HepG2 (cell line): ENCODE measurements around the gene GABBR2. TPM values are rescaled to one million over a fixed set of nuclear protein-coding genes. Genes with fewer than 3 reads are reported as not detected.

ENCODE experiments used
- ATAC-seq: fragments of 200-7000 bp; cut with Tn5 transposase; 3 replicates; pipeline ENCODE4 v1.9.1; 2020; ENCODE audit warnings: mild to moderate bottlenecking, moderate library complexity
- BruUV-seq: library from RNA; stranded (reverse); fragments of 400-500 nt; replicated peaks from 2 replicates; lab custom pipeline; 2021; lab: Mats Ljungman, UMichigan
- CTCF ChIA-PET: fragments of 300-600 bp; formaldehyde crosslinking; extraction: SDS; loops from one replicate; lab custom pipeline; 2021; ENCODE audit warnings: low total read pairs, inconsistent platforms, low intra/inter-chr PET ratio; lab: Yijun Ruan, JAX
- POLR2A ChIA-PET: fragments of 350-600 bp; sonication (Branson Sonifier 250); formaldehyde crosslinking; loops from one replicate; lab custom pipeline; 2020; ENCODE audit warnings: antibody characterized with exemption, inconsistent platforms; lab: Yijun Ruan, JAX
- DNase-seq: peaks from one replicate; pipeline ENCODE4 v3.0.0-alpha.2; 2015; ENCODE audit warnings: low spot score
- FAIRE-seq: peaks from 3 replicates; lab custom pipeline; 2011; peaks lifted over from hg19 to GRCh38; lab: Jason Lieb, UNC
- H2AFZ ChIP-seq: one replicate; pipeline ENCODE4 v1.6.1; 2011; ENCODE audit warnings: low read length, inconsistent platforms
- H3K27ac ChIP-seq: fragments of 300-600 bp; 3 replicates; pipeline ENCODE4 v1.8.0; 2011; ENCODE audit warnings: mixed run types, mild to moderate bottlenecking, mixed read lengths, low read length, inconsistent platforms; ENCODE audit not compliant: insufficient read depth; ENCODE audit errors: extremely low read length
- H3K27me3 ChIP-seq, 2 experiments: fragments of 200-600 bp in 1 of 2; 2 replicates in 1 of 2; 3 replicates in 1 of 2; pipeline versions ENCODE4 v1.6.0 to v1.8.0; 2011; ENCODE audit warnings: low read length in 2 of 2, mild to moderate bottlenecking in 2 of 2, moderate library complexity in 2 of 2, inconsistent platforms in 1 of 2; ENCODE audit not compliant: insufficient read depth in 2 of 2, control insufficient read depth in 1 of 2
- H3K36me3 ChIP-seq, 2 experiments: fragments of 200-600 bp in 1 of 2; replicated peaks in 1 of 2; 2 replicates in 1 of 2; 3 replicates in 1 of 2; pipeline versions ENCODE4 v1.5.1 to v1.8.0; 2011; ENCODE audit warnings: low read length in 2 of 2, inconsistent platforms in 1 of 2; ENCODE audit not compliant: insufficient read depth in 2 of 2, control insufficient read depth in 1 of 2
- H3K4me1 ChIP-seq: 2 replicates; pipeline ENCODE4 v1.5.1; 2012; ENCODE audit warnings: low read length, inconsistent platforms; ENCODE audit not compliant: insufficient read depth
- H3K4me2 ChIP-seq: 2 replicates; pipeline ENCODE4 v1.6.0; 2011; ENCODE audit warnings: low read depth, low read length, inconsistent platforms
- H3K4me3 ChIP-seq, 3 experiments: fragments of 200-600 bp in 1 of 3; sonication (generic), shearing (Covaris generic) in 1 of 3; replicated peaks in 1 of 3; 2 replicates each; pipeline ENCODE4 v1.5.1; 2011 to 2016; ENCODE audit warnings: low read length in 3 of 3, inconsistent platforms in 2 of 3, low read depth in 2 of 3, mild to moderate bottlenecking in 2 of 3, control low read depth in 1 of 3, mixed read lengths in 1 of 3; ENCODE audit not compliant: insufficient read depth in 1 of 3
- H3K79me2 ChIP-seq: one replicate; pipeline ENCODE4 v1.6.1; 2011; ENCODE audit warnings: low read length, inconsistent platforms; ENCODE audit not compliant: insufficient read depth
- H3K9ac ChIP-seq: 2 replicates; pipeline ENCODE4 v1.6.0; 2011; ENCODE audit warnings: mild to moderate bottlenecking, low read depth, low read length, inconsistent platforms; ENCODE audit not compliant: insufficient read depth
- H3K9me3 ChIP-seq: 2 replicates; pipeline ENCODE4 v1.5.1; 2012; ENCODE audit warnings: mild to moderate bottlenecking, low read length
- H4K20me1 ChIP-seq: 2 replicates; pipeline ENCODE4 v1.6.0; 2011; ENCODE audit warnings: inconsistent platforms, mild to moderate bottlenecking, low read length, moderate library complexity; ENCODE audit not compliant: insufficient read depth
- ARHGAP35 ChIP-seq: sonication (generic); formaldehyde crosslinking; IDR thresholded peaks from 2 replicates; pipeline ENCODE4 v1.9.0; 2022; ENCODE audit warnings: mild to moderate bottlenecking, inconsistent platforms, moderate library complexity, missing genetic modification reagents, borderline replicate concordance
- BRF2 ChIP-seq: sonication (generic); formaldehyde crosslinking; IDR thresholded peaks from 2 replicates; pipeline ENCODE4 v1.8.1; 2022; ENCODE audit warnings: mild to moderate bottlenecking, missing genetic modification reagents
- CEBPB ChIP-seq: IDR thresholded peaks from 2 replicates; pipeline ENCODE4 v1.6.1; 2011; ENCODE audit warnings: low read depth, low read length, improper control_type of control experiment, borderline replicate concordance
- CEBPZ ChIP-seq: IDR thresholded peaks from 2 replicates; pipeline ENCODE4 v1.6.1; 2012; ENCODE audit warnings: low read length, improper control_type of control experiment
- DPF2 ChIP-seq: sonication (generic); formaldehyde crosslinking; IDR thresholded peaks from 2 replicates; pipeline ENCODE4 v1.4.0; 2020; ENCODE audit warnings: mild to moderate bottlenecking, low read depth, missing genetic modification reagents, borderline replicate concordance
- GABPB1 ChIP-seq: IDR thresholded peaks from 2 replicates; pipeline ENCODE4 v1.6.1; 2016; ENCODE audit warnings: mild to moderate bottlenecking, missing genetic modification reagents, moderate library complexity, missing compliant biosample characterization
- JARID2 ChIP-seq: sonication (generic); formaldehyde crosslinking; IDR thresholded peaks from 2 replicates; pipeline ENCODE4 v1.8.1; 2023; ENCODE audit warnings: missing genetic modification reagents, inconsistent platforms; ENCODE audit not compliant: insufficient replicate concordance
- MATR3 ChIP-seq: sonication (generic); formaldehyde crosslinking; IDR thresholded peaks from 2 replicates; pipeline ENCODE4 v1.4.0; 2020; ENCODE audit warnings: missing genetic modification reagents
- MYNN ChIP-seq: sonication (generic); formaldehyde crosslinking; IDR thresholded peaks from 2 replicates; pipeline ENCODE4 v1.4.0; 2020; ENCODE audit warnings: mild to moderate bottlenecking, low read depth, missing genetic modification reagents
- SP140L ChIP-seq: sonication (generic); formaldehyde crosslinking; IDR thresholded peaks from 2 replicates; pipeline ENCODE4 v1.4.0; 2020; ENCODE audit warnings: missing genetic modification reagents, borderline replicate concordance
- TSC22D2 ChIP-seq: sonication (generic); formaldehyde crosslinking; IDR thresholded peaks from 2 replicates; pipeline ENCODE4 v1.5.1; 2020; ENCODE audit warnings: missing genetic modification reagents, mild to moderate bottlenecking, borderline replicate concordance
- ZBTB37 ChIP-seq: sonication (generic); formaldehyde crosslinking; IDR thresholded peaks from 2 replicates; pipeline ENCODE4 v1.4.0; 2020; ENCODE audit warnings: mild to moderate bottlenecking, missing genetic modification reagents
- ZFP91 ChIP-seq: sonication (generic); formaldehyde crosslinking; IDR thresholded peaks from 2 replicates; pipeline ENCODE4 v1.9.0; 2022; ENCODE audit warnings: missing genetic modification reagents, mild to moderate bottlenecking, borderline replicate concordance
- ZNF276 ChIP-seq: sonication (generic); formaldehyde crosslinking; IDR thresholded peaks from 2 replicates; pipeline ENCODE4 v1.4.0; 2020; ENCODE audit warnings: mild to moderate bottlenecking, low read depth, missing genetic modification reagents
- WGBS: methylation state at CpG from one replicate; pipeline ENCODE4 v1.1.6; 2017; ENCODE audit warnings: low lambda C conversion rate; 5-methylcytosine and 5-hydroxymethylcytosine counted together
- in situ Hi-C: cut with HindIII; loops from 2 replicates; pipeline ENCODE4 v1.10.0; 2017; ENCODE audit warnings: low pct_unique_long_range_greater_than_20kb; ENCODE audit not compliant: extremely low pct_ligation_motif_present
- intact Hi-C: fragments of 100-400 bp; cut with micrococcal nuclease; formaldehyde crosslinking; loops from one replicate; pipeline ENCODE4 v1.10.0; 2022; ENCODE audit not compliant: unreplicated experiment
- polyA plus RNA-seq, 8 experiments: library from polyadenylated mRNA; depleted of rRNA in 3 of 8; stranded (reverse) in 7 of 8; unstranded in 1 of 8; fragments of >200 nt; fragmentation: Illumina TruSeq in 4 of 8; extraction: Trizol in 4 of 8; gene quantifications; 2 replicates each; pipeline versions ENCODE4 v1.2.1 to v1.2.3, GENCODE V29; 2011 to 2016; ENCODE audit warnings: low read depth in 4 of 8, missing spikeins in 1 of 8, mixed read lengths in 1 of 8; ENCODE audit not compliant: insufficient read depth in 1 of 8
- total RNA-seq, 5 experiments: library from RNA; depleted of rRNA; stranded (reverse); fragments of >200 nt; fragmentation: Illumina TruSeq; extraction: Trizol; gene quantifications; 2 replicates each; pipeline ENCODE4 v1.2.3, GENCODE V29; 2016; ENCODE audit warnings: low read depth in 1 of 5

The GABBR2 gene
- total and polyA plus RNA-seq, 2 of the 13 experiments (the other 11 are each of a cell fraction or from before 2014, with no cell fraction given), result 0.02 TPM; not detected in 1

GRCh38 chr9:98694943-98695342 is 13.8 kb downstream of the GABBR2 start:
- Histone ChIP-seq H3K27me3 (peaks cover 0 to 25% of the 10 kb centered on the region in 2 experiments; a peak in 4 of 5 replicates), H3K79me2 (no peaks in the 10 kb centered on the region), H3K4me3 (no peak overlapping the region), H3K4me1 (no peaks in the 10 kb centered on the region), H3K27ac (no peak overlapping the region), H3K9ac (no peak overlapping the region), H3K9me3 (no peaks in the 10 kb centered on the region), H3K4me2 (no peak overlapping the region), H2AFZ (no peak overlapping the region), H4K20me1 (no peaks in the 10 kb centered on the region), H3K36me3 (no peaks in the 10 kb centered on the region)
- ChIA-PET POLR2A (no interaction called here), CTCF (no interaction called here)
- no TSS peak for BruUV-seq
- in situ Hi-C loops (no loop called here), intact Hi-C loops (no loop called here)
- FAIRE-seq (no peak), ATAC-seq (no peak), DNase-seq (no peak)
- no peak for TF ChIP-seq SP140L (CRISPR knock-in tag)
- no peak for TF ChIP-seq MYNN (CRISPR knock-in tag)
- no peak for TF ChIP-seq MATR3 (CRISPR knock-in tag)
- no peak for TF ChIP-seq CEBPB
- no peak for TF ChIP-seq ARHGAP35 (CRISPR knock-in tag)
- no peak for TF ChIP-seq ZNF276 (CRISPR knock-in tag)
- no peak for TF ChIP-seq ZFP91 (CRISPR knock-in tag)
- no peak for TF ChIP-seq CEBPZ
- TF ChIP-seq TSC22D2 (CRISPR knock-in tag), result no peak
- TF ChIP-seq ZBTB37, result no peak
- TF ChIP-seq JARID2, result no peak
- TF ChIP-seq DPF2, result no peak
- no peak for TF ChIP-seq BRF2 (CRISPR knock-in tag)
- no peak for TF ChIP-seq GABPB1
- 6% methylated on average over 1 of the region's 2 CpGs for WGBS
